HG03175 (cell line): ENCODE measurements around the gene CBFA2T2.
"Not testable (repeated sequence)": the region's sequence is repeated elsewhere in the genome, so short reads cannot be mapped to it uniquely, and the experiment has no call there.

Source experiments
- ATAC-seq: cut with Tn5 transposase; IDR thresholded peaks from one replicate; pipeline ENCODE4 v1.9.1; 2021; ENCODE audit warnings: mild to moderate bottlenecking, moderate library complexity; ENCODE audit not compliant: unreplicated experiment

CBFA2T2 gene

DNA sequence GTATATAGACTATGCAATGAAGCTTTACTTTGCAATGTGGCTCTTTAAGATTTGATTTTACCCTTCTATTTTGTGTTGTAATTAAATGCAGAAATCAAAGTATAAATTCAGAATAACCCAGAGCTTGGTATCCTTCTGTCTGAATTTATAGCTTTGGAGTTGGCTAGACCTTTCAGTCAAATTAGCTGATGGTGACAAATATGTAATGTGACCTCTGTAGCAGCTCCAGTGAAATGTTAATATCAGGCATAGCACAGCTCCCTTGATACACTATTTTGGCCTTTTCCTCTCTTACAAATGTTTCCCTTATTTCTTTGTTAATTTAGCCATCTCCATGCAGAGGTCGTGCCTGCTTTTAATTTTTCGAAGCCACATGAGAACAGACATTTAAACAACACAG, 11.1 kb downstream of the CBFA2T2 start:
- ATAC-seq, result no peak

DNA sequence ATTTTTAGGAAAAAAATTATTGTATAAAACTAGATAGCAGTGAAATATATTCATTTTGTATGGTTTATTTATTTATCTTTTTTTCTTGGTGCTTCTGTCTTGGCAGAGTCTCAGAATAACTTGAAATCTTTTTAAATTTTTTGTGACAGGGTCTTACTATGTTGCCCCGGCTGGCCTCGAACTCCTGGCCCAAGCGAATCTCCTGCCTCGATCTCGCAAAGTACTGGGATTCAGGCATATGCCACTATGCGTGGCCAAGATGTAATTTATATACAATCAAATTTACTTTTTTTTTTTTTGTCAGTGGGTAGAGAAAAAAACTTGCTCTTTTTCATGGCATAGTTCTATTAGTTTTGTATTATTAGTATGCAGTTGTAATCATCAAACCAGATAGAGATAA, 13.7 kb downstream of the CBFA2T2 start:
- ATAC-seq, result no peak

DNA sequence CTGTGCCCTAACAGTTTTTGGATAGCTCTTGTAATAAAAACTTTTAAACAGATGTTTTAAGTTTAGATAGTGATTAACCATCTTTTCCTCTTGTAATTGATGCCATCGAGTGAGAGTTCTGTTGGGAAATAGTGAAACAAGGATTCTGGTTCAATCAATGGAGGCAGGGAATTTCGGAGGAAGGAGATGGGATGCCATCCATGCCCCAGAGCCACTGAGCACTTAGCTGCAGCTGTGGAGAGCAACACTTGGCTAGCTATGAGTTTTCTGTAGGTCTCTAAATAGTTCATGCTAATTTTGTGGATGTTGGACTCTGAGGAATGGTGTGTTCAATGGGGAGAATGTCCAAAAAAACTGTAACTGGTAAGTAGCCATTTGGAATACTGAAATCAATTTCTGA, 16.7 kb downstream of the CBFA2T2 start:
- no peak for ATAC-seq

DNA sequence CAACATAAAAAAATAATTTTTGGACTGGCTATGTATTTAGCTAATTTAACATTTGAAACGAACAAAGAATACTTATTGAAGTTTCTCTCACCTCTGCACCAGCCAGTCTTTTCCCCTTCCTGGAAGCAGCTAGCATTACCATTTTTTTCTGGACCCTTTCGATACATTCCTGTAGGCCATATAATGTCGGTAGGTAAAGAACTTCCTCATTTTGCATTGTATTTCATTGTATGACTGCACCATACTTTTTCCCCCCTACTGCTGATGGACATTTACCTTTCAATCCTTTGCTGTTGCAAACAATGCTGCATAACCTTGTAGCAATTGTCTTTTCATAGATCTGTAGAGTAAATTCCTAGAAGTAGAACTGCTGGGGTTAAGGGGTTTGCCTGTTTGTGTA, 17.6 kb downstream of the CBFA2T2 start:
- no peak for ATAC-seq

DNA sequence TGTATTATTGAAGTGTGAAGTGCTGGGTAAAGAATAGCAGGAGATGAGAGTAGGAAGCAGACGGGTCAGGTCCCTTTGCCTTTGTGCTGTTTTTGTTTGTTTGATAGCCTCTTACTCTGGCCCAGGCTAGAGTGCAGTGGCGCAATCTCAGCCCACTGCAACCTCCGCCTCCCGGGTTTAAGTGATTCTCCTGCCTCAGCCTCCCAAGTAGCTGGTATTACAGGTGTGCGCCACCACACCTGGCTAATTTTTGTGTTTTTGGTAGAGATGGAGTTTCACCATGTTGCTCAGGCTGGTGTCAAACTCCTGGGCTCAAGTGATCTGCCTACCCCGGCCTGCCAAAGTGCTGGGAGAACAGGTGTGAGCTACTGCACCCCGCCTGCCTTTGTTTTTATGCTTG, 18.1 kb downstream of the CBFA2T2 start:
- ATAC-seq, result not testable (repeated sequence)

DNA sequence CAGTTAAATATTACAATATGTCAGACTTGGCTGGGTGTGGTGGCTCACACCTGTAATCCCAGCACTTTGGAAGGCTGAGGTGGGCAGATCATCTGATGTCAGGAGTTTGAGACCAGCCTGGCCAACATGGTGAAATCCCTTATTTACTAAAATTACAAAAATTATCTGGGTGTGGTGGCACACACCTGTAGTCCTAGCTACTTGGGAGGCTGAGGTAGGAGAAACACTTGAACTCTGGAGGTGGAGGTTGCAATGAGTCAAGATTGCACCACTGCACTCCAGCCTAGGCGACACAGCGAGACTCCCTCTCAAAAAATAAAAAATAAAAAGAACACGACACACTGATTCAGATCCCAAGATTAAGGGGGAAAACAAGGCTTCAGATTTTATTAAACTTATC, 19.2 kb downstream of the CBFA2T2 start:
- ATAC-seq, result not testable (repeated sequence)

DNA sequence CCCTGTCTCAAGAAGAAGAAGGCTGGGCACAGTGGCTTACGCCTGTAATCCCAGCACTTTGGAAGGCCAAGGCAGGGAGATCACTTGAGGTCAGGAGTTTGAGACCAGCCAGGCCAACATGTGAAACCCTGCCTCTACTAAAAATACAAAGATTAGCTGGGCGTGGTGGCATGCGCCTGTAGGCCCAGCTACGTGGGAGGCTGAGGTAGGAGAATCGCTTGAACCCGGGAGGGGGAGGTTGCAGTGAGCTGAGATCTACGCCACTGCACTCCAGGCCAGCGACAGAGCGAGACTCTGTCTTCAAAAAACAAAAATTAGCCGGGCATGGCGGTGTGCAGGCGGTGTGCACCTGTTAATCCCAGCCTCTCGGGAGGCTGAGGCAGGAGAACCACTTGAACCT, 22.0 kb downstream of the CBFA2T2 start:
- ATAC-seq, result not testable (repeated sequence)

DNA sequence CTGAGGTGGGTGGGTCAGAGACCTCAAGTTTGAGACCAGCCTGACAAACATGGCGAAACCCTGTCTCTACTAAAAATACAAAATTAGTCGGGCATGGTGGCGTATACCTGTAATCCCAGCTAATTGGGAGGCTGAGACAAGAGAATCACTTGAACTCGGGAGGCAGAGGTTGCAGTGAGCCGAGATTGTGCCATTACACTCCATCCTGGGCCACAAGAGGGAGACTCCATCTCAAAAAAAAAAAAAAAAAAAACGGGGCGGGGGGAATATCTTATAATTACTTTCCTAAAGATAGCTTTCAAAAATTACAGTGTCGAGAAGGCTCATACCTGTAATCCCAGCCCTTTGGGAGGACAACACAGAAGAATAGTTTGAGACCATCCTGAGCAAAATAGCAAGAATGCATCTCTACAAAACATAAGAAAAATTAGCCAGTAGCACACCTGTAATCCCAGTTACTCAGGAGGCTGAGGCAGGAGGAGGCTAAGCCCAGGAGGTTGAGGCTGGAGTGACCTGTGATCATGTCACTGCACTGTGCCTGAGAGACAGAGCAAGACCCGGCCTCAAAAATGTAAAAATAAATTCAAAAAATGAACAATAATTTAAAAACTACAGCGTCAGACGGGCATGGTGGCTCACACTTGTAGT, 25.8 kb downstream of the CBFA2T2 start:
- ATAC-seq, result no peak

DNA sequence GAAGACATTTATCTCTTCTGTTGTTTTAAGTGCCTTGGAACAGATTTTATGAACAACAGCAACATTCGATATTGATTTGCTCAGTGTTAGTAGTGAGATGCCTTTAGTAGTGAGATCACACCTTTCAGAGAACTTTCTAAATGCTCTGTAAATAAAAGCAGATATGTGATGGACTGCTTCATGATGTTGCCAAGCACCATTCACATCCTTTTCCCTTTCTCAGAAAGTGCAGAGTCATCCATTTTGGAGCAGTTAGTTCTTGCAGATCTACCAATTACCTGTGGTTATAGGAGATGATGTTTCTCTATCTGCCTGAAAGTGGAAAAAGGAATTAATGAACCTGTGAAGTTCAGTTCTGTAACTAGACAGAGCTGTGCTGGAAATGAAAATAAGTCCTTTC, 27.0 kb downstream of the CBFA2T2 start:
- no peak for ATAC-seq

DNA sequence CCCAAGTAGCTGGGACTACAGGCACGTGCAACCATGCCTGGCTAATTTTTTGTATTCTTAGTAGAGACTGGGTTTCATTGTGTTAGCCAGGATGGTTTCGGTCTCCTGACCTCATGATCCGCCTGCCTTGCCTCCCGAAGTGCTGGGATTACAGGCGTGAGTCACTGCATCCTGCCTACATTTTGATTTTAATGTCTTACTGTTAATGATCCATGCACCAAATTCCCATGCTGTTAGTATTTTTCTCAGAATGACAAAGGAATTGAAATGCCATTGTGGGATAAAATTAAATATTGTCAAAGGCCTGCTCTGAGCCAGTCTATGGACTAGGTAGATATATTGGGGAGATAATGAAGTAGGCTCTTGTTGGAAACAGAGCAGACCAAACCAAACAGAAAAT, 28.2 kb downstream of the CBFA2T2 start:
- no peak for ATAC-seq

DNA sequence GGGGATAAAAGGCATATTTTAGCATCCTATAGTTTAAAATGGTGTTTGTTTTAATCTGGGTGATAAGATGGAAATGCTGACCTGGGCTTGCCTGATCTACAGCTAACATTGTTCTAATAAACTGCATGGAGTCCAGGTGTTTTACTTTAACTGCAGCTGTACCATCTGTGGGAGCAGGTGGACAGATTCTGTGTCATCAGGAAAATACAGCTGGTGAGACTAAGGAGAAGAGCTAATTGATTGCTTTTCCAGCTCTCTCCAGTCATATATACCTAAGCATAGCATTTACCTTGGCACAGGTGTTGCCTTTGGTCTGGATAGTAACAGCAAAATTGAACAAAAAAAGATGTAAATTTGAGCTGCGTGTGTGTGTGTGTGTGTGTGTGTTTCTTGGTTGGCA, 31.6 kb downstream of the CBFA2T2 start:
- ATAC-seq, result no peak

DNA sequence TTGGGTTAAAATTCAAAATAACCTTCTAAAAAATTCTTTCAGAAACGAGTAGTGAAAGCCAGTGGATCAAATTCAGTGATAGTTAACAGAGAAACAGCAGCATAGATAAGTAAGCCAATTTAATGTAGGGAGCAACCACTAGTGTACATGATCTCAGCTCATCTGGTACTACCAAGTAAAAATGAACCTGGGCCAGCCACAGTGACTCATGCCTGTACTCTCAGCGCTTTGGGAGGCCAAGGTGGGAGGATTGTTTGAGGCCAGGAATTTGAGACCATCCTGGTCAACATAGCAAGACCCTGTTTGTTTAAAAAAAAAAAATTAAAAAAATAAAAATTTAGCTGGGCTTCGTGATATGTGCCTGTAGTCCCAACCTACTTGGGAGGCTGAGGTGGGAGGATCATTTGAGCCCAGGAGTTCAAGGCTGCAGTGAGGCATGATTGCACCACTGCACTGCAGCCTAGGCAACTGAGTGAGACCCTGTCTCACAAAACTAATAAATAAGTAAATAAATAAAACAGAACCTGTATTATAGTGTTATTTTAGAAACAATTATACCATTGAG, 32.4 kb downstream of the CBFA2T2 start:
- no peak for ATAC-seq

DNA sequence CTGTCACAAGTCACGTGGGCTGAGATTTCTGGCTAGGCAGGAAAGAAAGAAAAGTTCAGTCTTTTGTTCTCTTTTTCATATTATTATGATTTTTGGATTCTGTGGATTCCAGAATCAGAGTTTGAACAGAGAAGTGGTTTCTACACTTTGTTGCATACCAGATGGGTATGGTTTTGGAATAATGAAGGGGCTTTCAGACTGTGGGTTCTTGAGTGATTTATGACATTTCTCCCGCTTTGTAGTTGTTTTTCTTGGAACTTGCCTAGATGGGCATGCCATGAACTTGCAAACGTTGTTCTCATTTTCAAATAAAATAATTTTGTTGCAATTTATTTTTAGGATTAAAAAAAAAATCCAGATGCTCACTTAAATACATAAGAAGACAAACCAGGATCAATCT, 34.4 kb downstream of the CBFA2T2 start:
- no peak for ATAC-seq

DNA sequence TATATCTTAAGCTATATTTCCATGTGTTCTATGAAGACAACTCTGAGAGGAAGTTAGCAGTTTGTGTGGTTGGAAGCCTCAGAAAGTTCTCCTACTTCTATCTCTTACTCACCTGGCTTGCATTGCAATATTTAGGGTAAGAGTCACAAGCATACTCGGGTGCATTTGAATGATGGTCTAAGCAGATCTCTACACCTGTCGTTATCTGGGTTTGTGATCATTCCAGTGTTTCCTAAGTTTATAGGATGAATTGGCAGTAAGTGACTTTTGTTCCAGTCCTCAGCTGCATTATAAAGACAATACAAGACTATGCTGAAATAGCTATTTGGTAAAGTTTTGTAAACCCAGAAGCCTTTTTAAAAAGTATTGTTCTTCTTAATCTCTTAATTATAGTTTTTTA, 36.9 kb downstream of the CBFA2T2 start:
- ATAC-seq, result no peak

DNA sequence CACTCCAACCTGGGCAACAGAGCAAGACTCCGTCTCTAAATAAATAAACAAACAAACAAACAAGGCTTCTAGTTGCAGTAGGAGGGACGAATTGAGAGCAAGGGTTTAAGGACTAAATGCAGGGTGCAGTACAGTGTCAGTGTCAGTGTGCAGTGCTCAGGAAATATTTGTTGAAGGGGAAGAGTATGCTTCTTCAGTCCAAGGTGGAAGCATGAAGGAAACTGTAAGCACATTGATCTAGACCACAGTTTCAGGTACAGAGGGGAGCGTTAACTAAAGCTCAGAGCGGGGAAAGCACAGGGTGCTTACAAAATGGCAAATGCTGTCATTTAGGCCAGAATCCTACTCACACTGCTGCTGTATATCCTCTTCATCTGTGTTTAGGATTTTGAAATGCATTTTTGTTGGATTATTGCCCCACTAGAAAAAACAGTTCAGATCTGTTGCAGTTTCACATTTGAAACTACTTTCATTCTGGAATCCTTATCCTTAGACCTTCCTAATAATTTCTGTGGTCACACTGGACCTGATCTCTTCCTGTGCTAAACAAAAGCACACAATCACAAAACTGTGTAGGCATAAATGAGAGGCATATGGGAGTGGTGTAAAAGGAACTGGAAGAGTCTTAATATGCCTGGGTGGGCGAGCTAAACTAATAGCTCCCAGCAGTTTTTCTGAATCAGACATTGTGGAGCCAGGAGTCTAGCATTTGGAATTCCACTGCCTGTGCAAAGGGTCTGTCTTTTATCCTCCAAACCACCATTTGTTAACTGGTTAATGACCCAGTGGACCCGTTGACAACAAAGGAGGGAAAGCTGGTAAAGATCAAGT, 41.4 kb downstream of the CBFA2T2 start:
- no peak for ATAC-seq

DNA sequence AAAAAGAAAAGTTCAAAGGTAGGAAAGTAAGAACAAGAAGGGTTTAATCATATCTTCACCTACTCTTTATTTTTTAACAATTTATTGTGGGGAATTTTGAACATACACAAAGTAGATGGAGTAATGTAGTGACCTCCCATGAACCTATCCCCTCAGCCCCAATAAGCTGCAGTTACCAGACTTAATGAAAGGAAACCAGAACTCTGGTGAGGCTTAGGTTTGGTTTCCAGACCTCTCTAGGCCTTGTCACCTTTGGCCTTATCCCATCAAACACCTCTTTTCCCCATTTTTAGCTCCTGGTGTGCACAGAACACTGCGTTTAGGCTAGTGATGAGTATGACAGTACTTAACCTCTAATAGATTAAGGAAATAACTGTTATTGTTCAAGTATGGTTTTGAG, 42.0 kb downstream of the CBFA2T2 start:
- ATAC-seq, result no peak

DNA sequence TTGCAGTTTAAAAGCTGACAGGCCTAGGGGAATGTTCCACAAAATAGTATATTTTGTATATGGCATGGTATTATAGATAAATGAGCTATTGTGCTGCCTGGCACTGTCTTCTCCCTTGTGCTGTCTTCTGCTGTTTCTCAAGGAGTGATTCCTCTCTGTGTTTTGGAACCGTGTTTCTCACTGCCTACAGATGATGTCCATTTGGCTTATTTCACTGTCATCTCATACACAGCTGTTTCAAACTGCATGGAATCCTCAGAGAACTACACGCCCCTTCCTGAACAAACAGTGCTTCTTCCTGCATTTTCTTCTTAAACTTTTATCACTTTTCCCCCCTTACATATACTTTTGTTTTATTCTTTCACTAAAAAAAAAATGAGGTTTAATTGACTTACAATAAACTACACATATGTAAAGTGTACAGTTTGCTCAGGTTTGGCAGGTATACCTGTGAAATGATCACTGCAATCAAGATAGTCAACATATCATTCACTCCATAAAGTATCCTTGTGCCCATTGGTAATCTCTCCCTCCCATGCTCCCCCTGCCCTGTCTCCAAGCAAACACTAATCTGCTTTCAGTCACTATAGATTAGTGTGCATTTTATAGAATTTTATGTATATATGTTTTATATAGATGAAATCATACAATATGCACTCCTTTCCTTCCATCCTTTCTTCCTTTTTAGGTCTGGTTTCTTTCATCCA, 43.0 kb downstream of the CBFA2T2 start:
- ATAC-seq, result no peak

DNA sequence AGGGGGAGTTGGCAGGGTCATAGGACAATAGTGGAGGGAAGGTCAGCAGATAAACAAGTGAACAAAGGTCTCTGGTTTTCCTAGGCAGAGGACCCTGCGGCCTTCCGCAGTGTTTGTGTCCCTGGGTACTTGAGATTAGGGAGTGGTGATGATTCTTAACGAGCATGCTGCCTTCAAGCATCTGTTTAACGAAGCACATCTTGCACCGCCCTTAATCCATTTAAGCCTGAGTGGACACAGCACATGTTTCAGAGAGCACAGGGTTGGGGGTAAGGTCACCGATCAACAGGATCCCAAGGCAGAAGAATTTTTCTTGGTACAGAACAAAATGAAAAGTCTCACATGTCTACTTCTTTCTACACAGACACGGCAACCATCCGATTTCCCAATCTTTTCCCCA, 45.8 kb downstream of the CBFA2T2 start:
- not testable (repeated sequence) for ATAC-seq

DNA sequence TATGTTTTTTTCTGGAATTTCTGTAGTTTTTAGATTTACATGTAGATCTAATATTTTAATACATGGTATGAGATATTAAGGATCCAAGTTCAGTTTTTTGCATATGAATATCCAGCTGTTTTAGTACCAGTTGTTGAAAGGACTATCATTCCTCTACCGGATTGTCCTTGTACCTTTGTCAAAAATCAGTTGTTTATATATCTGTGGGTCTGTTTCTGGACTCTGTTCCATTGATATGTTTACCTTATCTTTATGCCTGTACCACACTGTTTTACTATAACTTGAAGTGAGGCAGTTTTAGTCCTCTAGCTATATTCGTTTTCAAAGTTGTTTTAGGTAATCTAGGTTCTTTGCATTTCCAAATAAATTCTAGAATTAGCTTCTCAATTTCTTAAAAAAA, 47.7 kb downstream of the CBFA2T2 start:
- ATAC-seq, result no peak

DNA sequence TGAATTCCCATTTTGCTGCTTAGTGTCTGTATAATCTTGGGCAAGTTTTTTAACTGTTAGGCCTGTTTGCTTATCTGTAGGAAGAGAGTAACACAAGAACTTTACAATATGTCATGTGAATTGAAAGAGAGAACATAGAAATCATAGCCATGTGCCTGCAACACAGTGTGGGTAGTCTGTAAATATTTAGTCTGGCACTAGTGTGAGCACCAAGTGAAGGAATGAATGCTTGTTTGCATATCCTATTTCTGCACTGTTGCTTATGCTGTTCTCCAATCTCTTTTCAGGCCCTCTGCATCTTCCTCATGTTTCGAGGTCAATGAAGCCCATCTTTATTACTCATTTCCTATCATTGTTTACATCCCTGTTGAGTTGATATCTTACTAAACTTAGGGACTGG, 49.2 kb downstream of the CBFA2T2 start:
- ATAC-seq, result no peak

DNA sequence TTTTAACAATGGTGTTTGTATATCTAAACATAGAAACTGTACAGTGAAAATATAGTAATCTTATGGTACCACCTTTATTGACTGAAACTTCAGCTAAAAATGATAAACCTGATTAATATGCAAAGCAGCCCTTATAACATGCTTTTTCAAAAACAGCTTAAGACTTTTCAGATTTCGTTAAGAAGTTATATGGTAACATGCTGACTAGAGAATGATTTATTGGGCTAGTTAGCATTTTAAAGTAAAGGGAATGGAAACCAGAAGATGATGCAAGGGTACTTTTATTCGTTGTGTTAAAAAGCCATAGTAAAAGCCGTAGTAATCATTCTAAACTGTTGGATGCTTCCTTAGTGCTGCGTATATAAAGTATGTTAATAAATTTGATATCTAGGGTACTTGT, 50.5 kb downstream of the CBFA2T2 start:
- ATAC-seq, result no peak

DNA sequence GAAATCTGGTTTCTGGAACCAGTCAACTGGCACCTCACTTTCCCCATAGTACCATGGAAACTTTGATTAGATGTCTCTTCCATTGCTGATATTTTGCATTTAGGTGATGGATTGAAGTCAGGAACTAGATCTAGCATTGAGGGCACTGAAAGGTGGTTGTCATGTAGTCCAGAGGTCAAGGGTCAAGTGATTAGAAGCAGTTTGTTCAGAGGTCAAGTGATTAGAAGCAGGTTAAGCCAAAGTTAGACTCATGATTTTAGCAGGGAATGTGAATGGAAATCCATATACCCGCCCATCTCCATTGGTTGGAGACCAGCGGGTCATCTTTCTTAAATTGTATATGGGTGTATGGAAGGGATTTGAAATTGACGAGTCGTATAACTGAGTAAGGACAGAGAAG, 51.2 kb downstream of the CBFA2T2 start:
- ATAC-seq, result no peak
